Keratinocyte (primary cell): ENCODE results near the gene MACROH2A1. TPM values are rescaled to one million over a fixed set of nuclear protein-coding genes. Genes with fewer than 3 reads are reported as not detected.

Experiments used
- DNase-seq: peaks from one replicate; pipeline ENCODE4 v3.0.0-alpha.2; 2011; ENCODE audit warnings: low read depth, missing footprints, low spot score
- FAIRE-seq: peaks from 2 replicates; lab custom pipeline; 2011; peaks lifted over from hg19 to GRCh38; lab: Jason Lieb, UNC
- H2AFZ ChIP-seq: 2 replicates; pipeline ENCODE4 v1.6.0; 2012; ENCODE audit warnings: low read length, control low read depth, inconsistent platforms; ENCODE audit not compliant: control insufficient read depth
- H3K27ac ChIP-seq: 2 replicates; pipeline ENCODE4 v1.5.1; 2011; ENCODE audit warnings: low read length; ENCODE audit not compliant: control insufficient read depth, insufficient read depth
- H3K27me3 ChIP-seq: 3 replicates; pipeline ENCODE4 v1.6.0; 2011; ENCODE audit warnings: low read length; ENCODE audit not compliant: control insufficient read depth, insufficient read depth; ENCODE audit errors: extremely low read depth
- H3K36me3 ChIP-seq, 2 experiments: 2 replicates in 1 of 2; 3 replicates in 1 of 2; pipeline ENCODE4 v1.5.1; 2011; ENCODE audit warnings: low read length in 2 of 2, mild to moderate bottlenecking in 1 of 2; ENCODE audit not compliant: control insufficient read depth in 2 of 2, insufficient read depth in 2 of 2; ENCODE audit errors: extremely low read depth in 1 of 2
- H3K4me1 ChIP-seq: 3 replicates; pipeline ENCODE4 v1.5.1; 2011; ENCODE audit warnings: low read length; ENCODE audit not compliant: control insufficient read depth, insufficient read depth; ENCODE audit errors: extremely low read depth
- H3K4me2 ChIP-seq: 3 replicates; pipeline ENCODE4 v1.6.0; 2011; ENCODE audit warnings: low read depth, low read length; ENCODE audit not compliant: control insufficient read depth, insufficient read depth; ENCODE audit errors: extremely low read depth
- H3K4me3 ChIP-seq, 3 experiments: fragments of 200-600 bp in 1 of 3; sonication (generic) in 1 of 3; 2 replicates in 2 of 3; 3 replicates in 1 of 3; pipeline ENCODE4 v1.5.1; 2011 to 2016; ENCODE audit warnings: low read length in 3 of 3, mild to moderate bottlenecking in 3 of 3, control low read depth in 2 of 3, inconsistent platforms in 1 of 3, low read depth in 1 of 3, mixed read lengths in 1 of 3, mixed run types in 1 of 3, moderate library complexity in 1 of 3; ENCODE audit not compliant: control insufficient read depth in 2 of 3, insufficient read depth in 2 of 3; ENCODE audit errors: extremely low read depth in 1 of 3
- H3K79me2 ChIP-seq: 2 replicates; pipeline ENCODE4 v1.6.0; 2012; ENCODE audit warnings: low read length; ENCODE audit not compliant: control insufficient read depth, insufficient read depth
- H3K9ac ChIP-seq: 3 replicates; pipeline ENCODE4 v1.6.0; 2011; ENCODE audit warnings: low read length; ENCODE audit not compliant: control insufficient read depth, insufficient read depth; ENCODE audit errors: extremely low read depth
- H3K9me1 ChIP-seq: 3 replicates; pipeline ENCODE4 v1.6.0; 2011; ENCODE audit warnings: low read length; ENCODE audit not compliant: control insufficient read depth, insufficient read depth; ENCODE audit errors: extremely low read depth
- H3K9me3 ChIP-seq: 2 replicates; pipeline ENCODE4 v1.5.1; 2012; ENCODE audit warnings: low read depth, low read length; ENCODE audit not compliant: control insufficient read depth
- H4K20me1 ChIP-seq: 3 replicates; pipeline ENCODE4 v1.6.0; 2011; ENCODE audit warnings: low read length; ENCODE audit not compliant: control insufficient read depth, insufficient read depth; ENCODE audit errors: extremely low read depth
- CTCF ChIP-seq, 3 experiments: IDR thresholded peaks in 1 of 3; conservative IDR thresholded peaks in 1 of 3; optimal IDR thresholded peaks in 1 of 3; 2 replicates in 2 of 3; 3 replicates in 1 of 3; pipeline versions ENCODE3 to v1.5.1; 2011; ENCODE audit warnings: low read length in 3 of 3, mild to moderate bottlenecking in 3 of 3, moderate library complexity in 2 of 3, control low read depth in 1 of 3, inconsistent platforms in 1 of 3; ENCODE audit not compliant: insufficient read depth in 2 of 3; ENCODE audit errors: extremely low read depth in 1 of 3
- EZH2 ChIP-seq: IDR thresholded peaks from one replicate; pipeline ENCODE4 v1.6.1; 2012; ENCODE audit warnings: inconsistent platforms, mild to moderate bottlenecking, low read length, moderate library complexity
- dilution Hi-C: fragments of 300-500 bp; cut with MboI; formaldehyde crosslinking; loops from one replicate; pipeline ENCODE4 v1.7.0; 2020; ENCODE audit warnings: low sequenced_read_pairs; ENCODE audit not compliant: extremely low pct_ligation_motif_present
- polyA plus RNA-seq, 5 experiments: library from polyadenylated mRNA; depleted of rRNA in 3 of 5; stranded (reverse) in 3 of 5; stranded (forward) in 1 of 5; unstranded in 1 of 5; fragments of >200 nt; gene quantifications; 1 replicate in 1 of 5; 2 replicates in 3 of 5; 3 replicates in 1 of 5; pipeline versions ENCODE4 v1.2.1 to v1.2.3, GENCODE V29; 2011 to 2012; ENCODE audit warnings: missing spikeins in 2 of 5, low read depth in 1 of 5, low replicate concordance in 1 of 5

MACROH2A1 gene
- polyA plus RNA-seq, 1 donor (not counting 4 experiments of a cell fraction or from before 2014, with no cell fraction given): 208 TPM

- Histone ChIP-seq H3K27me3 (no peaks in the 10 kb centered on the region), H3K79me2 (no peaks in the 10 kb centered on the region), H3K9ac (no peak overlapping the region), H3K4me2 (no peak overlapping the region), H3K9me3 (no peaks in the 10 kb centered on the region), H3K4me3 (no peak overlapping the region), H3K27ac (no peak overlapping the region), H2AFZ (no peak overlapping the region), H3K36me3 (peaks cover 43 to 57% of the 10 kb centered on the region in 2 experiments), H3K9me1 (no peaks in the 10 kb centered on the region), H4K20me1 (no peaks in the 10 kb centered on the region), H3K4me1 (peaks cover 11% of the 10 kb centered on the region)
- dilution Hi-C loops: no loop called here
- DNase-seq (no peak), FAIRE-seq (no peak)
- TF ChIP-seq CTCF (optimal IDR thresholded peaks at IDR 0.05 in 1 of 3, IDR thresholded peaks at IDR 0.05 in 1 of 3, conservative IDR thresholded peaks at IDR 0.05 in 1 of 3; ENCODE audit: extremely low read depth in 1 of 3, insufficient read depth in 2 of 3, low read length in 3 of 3) (no peak), EZH2 (no peak)
Observed at GRCh38 chr5:135341696-135342550, 57.1 kb downstream of the MACROH2A1 start.

GRCh38 chr5:135341016-135341666 lies 57.9 kb downstream of the MACROH2A1 start:
- no peak for TF ChIP-seq EZH2
- no peak for TF ChIP-seq CTCF (optimal IDR thresholded peaks at IDR 0.05 in 1 of 3, IDR thresholded peaks at IDR 0.05 in 1 of 3, conservative IDR thresholded peaks at IDR 0.05 in 1 of 3; ENCODE audit: extremely low read depth in 1 of 3, insufficient read depth in 2 of 3, low read length in 3 of 3)
- H3K27me3 ChIP-seq: no peaks in the 10 kb centered on the region
- no peak for FAIRE-seq
- H3K9me3 ChIP-seq: no peaks in the 10 kb centered on the region
- H3K9me1 ChIP-seq: no peaks in the 10 kb centered on the region
- no peaks in the 10 kb centered on the region for H4K20me1 ChIP-seq
- no peak overlapping the region for H3K27ac ChIP-seq
- peaks cover 47 to 60% of the 10 kb centered on the region in 2 experiments for H3K36me3 ChIP-seq
- DNase-seq: no peak
- no peak overlapping the region for H3K4me3 ChIP-seq
- H3K79me2 ChIP-seq: no peaks in the 10 kb centered on the region
- no peak overlapping the region for H2AFZ ChIP-seq
- no peak overlapping the region for H3K9ac ChIP-seq
- peaks cover 11% of the 10 kb centered on the region for H3K4me1 ChIP-seq
- dilution Hi-C loops: no loop called here
- no peak overlapping the region for H3K4me2 ChIP-seq
